Measurements from ENCODE around the gene ZNF648.
"Not testable (repeated sequence)": the region's sequence is repeated elsewhere in the genome, so short reads cannot be mapped to it uniquely, and the experiment has no call there.

The ZNF648 gene

GRCh38 chr1:182061594-182061993 lies at the start of gene ZNF648:
ZNF648 (minus strand) TSS chr1:182061712; CDS start chr1:182058010, 3,702 bp downstream.
- DNase-seq: no peak

- no peak for DNase-seq
Observed at GRCh38 chr1:182110635-182111034, 49.1 kb upstream of the ZNF648 start.

GRCh38 chr1:182109771-182110170 lies 48.3 kb upstream of the ZNF648 start:
- DNase-seq: no peak

GRCh38 chr1:182107209-182107608 lies 45.7 kb upstream of the ZNF648 start:
- no peak for DNase-seq

- DNase-seq: no peak
Observed at GRCh38 chr1:182102043-182102416, 40.5 kb upstream of the ZNF648 start.

GRCh38 chr1:182101415-182102042 lies 40.0 kb upstream of the ZNF648 start:
- no peak for DNase-seq

- no peak for DNase-seq
Observed at GRCh38 chr1:182098301-182098700, 36.8 kb upstream of the ZNF648 start.

GRCh38 chr1:182095946-182096345 lies 34.4 kb upstream of the ZNF648 start:
- DNase-seq: no peak

GRCh38 chr1:182094514-182095005 lies 33.0 kb upstream of the ZNF648 start:
- DNase-seq: not testable (repeated sequence)

- DNase-seq: no peak
Observed at GRCh38 chr1:182093781-182094180, 32.3 kb upstream of the ZNF648 start.

GRCh38 chr1:182092336-182092735 lies 30.8 kb upstream of the ZNF648 start:
- DNase-seq: no peak

- DNase-seq: no peak
Observed at GRCh38 chr1:182091083-182091482, 29.6 kb upstream of the ZNF648 start.

- DNase-seq: no peak
Observed at GRCh38 chr1:182087719-182088350, 26.3 kb upstream of the ZNF648 start.

- DNase-seq: no peak
Observed at GRCh38 chr1:182087304-182087703, 25.8 kb upstream of the ZNF648 start.

- no peak for DNase-seq
Observed at GRCh38 chr1:182086620-182087019, 25.1 kb upstream of the ZNF648 start.

GRCh38 chr1:182086136-182086535 lies 24.6 kb upstream of the ZNF648 start:
- no peak for DNase-seq

GRCh38 chr1:182085726-182086125 lies 24.2 kb upstream of the ZNF648 start:
- DNase-seq: no peak

- peak; percentile 38 for DNase-seq
Observed at GRCh38 chr1:182084487-182085316, 23.2 kb upstream of the ZNF648 start.

- no peak for DNase-seq
Observed at GRCh38 chr1:182083851-182084486, 22.5 kb upstream of the ZNF648 start.

GRCh38 chr1:182080955-182081582 lies 19.6 kb upstream of the ZNF648 start:
- DNase-seq: no peak

GRCh38 chr1:182080040-182080439 lies 18.5 kb upstream of the ZNF648 start:
- no peak for DNase-seq

- DNase-seq: no peak
Observed at GRCh38 chr1:182071924-182072323, 10.4 kb upstream of the ZNF648 start.

GRCh38 chr1:182069028-182069466 lies 7.5 kb upstream of the ZNF648 start:
- peak; percentile 24 for DNase-seq
